Colonic mucosa (tissue), 4 donors: ENCODE data around the gene TNFRSF1B. TPM values are rescaled to one million over a fixed set of nuclear protein-coding genes. Genes with fewer than 3 reads are reported as not detected.
A peak's percentile ranks its signal among the peaks of the same experiment; 100 is the strongest.

Experiments
- DNase-seq: peaks from one replicate; pipeline ENCODE4 v3.0.0-alpha.2; 2020
- H3K27ac ChIP-seq: fragments of 200-600 bp; one replicate; pipeline ENCODE4 v1.8.0; 2021
- H3K27me3 ChIP-seq: fragments of 200-600 bp; one replicate; pipeline ENCODE4 v1.8.0; 2021
- H3K36me3 ChIP-seq: fragments of 200-600 bp; one replicate; pipeline ENCODE4 v1.8.0; 2021
- H3K4me1 ChIP-seq: fragments of 200-600 bp; one replicate; pipeline ENCODE4 v1.8.0; 2021; ENCODE audit warnings: mild to moderate bottlenecking
- H3K4me3 ChIP-seq: fragments of 200-600 bp; one replicate; pipeline ENCODE4 v1.8.0; 2021
- H3K9ac ChIP-seq, 2 donors: one replicate each; pipeline ENCODE4 v1.7.0; 2013; ENCODE audit warnings: control low read depth in 2 of 2, low read depth in 2 of 2, low read length in 2 of 2
- H3K9me3 ChIP-seq: fragments of 200-600 bp; one replicate; pipeline ENCODE4 v1.8.0; 2021
- CTCF ChIP-seq: fragments of 200-600 bp; IDR thresholded peaks from one replicate; pipeline ENCODE4 v1.8.0; 2022; ENCODE audit warnings: antibody characterized with exemption, mild to moderate bottlenecking
- intact Hi-C: fragments of 100-400 bp; cut with DNase I; formaldehyde crosslinking; loops from one replicate; pipeline ENCODE4 v1.14.1; 2022
- total RNA-seq, 2 donors: library from RNA; stranded (reverse); fragmentation: NEBNext Ultra II Directional in 1 of 2; extraction: Animal tissue kit (Norgen Biotek cat#: 25700) in 1 of 2; gene quantifications; one replicate each; pipeline ENCODE4 v1.2.1, GENCODE V29; 2021
- donor health status: healthy.
- donor health status: DM: no; HTN: no; CAD: no.
- donor health status: DM: no; HTN: no; CAD: no.

Gene TNFRSF1B
- total RNA-seq, 2 donors from 2014 or later, result 27.2 to 28.1 TPM

- Histone ChIP-seq H3K9me3 (no peaks in the 10 kb centered on the region), H3K9ac (peak overlapping the region; percentile 4 to 15), H3K27ac (peak overlapping the region; percentile 82), H3K4me1 (peaks cover 7% of the 10 kb centered on the region), H3K4me3 (no peak overlapping the region), H3K27me3 (no peaks in the 10 kb centered on the region), H3K36me3 (no peaks in the 10 kb centered on the region)
- DNase-seq, result peak; percentile 61
- intact Hi-C loops, result no loop called here
- no peak for TF ChIP-seq CTCF
These were observed 17.4 kb downstream of the TNFRSF1B start for GRCh38 chr1:12184008-12184681.

- peaks cover 7% of the 10 kb centered on the region for H3K4me1 ChIP-seq
- H3K9me3 ChIP-seq, result no peaks in the 10 kb centered on the region
- H3K9ac ChIP-seq, result peak overlapping the region in 1 of 2 donors; percentile 8
- H3K27ac ChIP-seq, result peak overlapping the region; percentile 82
- no peaks in the 10 kb centered on the region for H3K27me3 ChIP-seq
- no peak for DNase-seq
- intact Hi-C loops, result no loop called here
- H3K36me3 ChIP-seq, result no peaks in the 10 kb centered on the region
- no peak overlapping the region for H3K4me3 ChIP-seq
- no peak for TF ChIP-seq CTCF
These were observed 18.5 kb downstream of the TNFRSF1B start for GRCh38 chr1:12185036-12185917.

GRCh38 chr1:12185918-12186678 is 19.3 kb downstream of the TNFRSF1B start:
- no peak overlapping the region for H3K9ac ChIP-seq
- H3K9me3 ChIP-seq, result no peaks in the 10 kb centered on the region
- H3K4me1 ChIP-seq, result peaks cover 7% of the 10 kb centered on the region
- peak overlapping the region; percentile 82 for H3K27ac ChIP-seq
- no peak for TF ChIP-seq CTCF
- no peaks in the 10 kb centered on the region for H3K36me3 ChIP-seq
- intact Hi-C loops, result no loop called here
- H3K27me3 ChIP-seq, result no peaks in the 10 kb centered on the region
- no peak for DNase-seq
- no peak overlapping the region for H3K4me3 ChIP-seq

- TF ChIP-seq CTCF, result no peak
- H3K27me3 ChIP-seq, result no peaks in the 10 kb centered on the region
- peaks cover 7% of the 10 kb centered on the region for H3K4me1 ChIP-seq
- H3K36me3 ChIP-seq, result no peaks in the 10 kb centered on the region
- intact Hi-C loops, result no loop called here
- no peak overlapping the region for H3K9ac ChIP-seq
- no peak overlapping the region for H3K4me3 ChIP-seq
- no peak for DNase-seq
- no peaks in the 10 kb centered on the region for H3K9me3 ChIP-seq
- no peak overlapping the region for H3K27ac ChIP-seq
These were observed 19.8 kb downstream of the TNFRSF1B start for GRCh38 chr1:12186679-12186985.

- Histone ChIP-seq H3K36me3 (no peaks in the 10 kb centered on the region), H3K4me3 (no peak overlapping the region), H3K9me3 (no peaks in the 10 kb centered on the region), H3K27ac (no peak overlapping the region), H3K4me1 (peaks cover 7% of the 10 kb centered on the region), H3K9ac (no peak overlapping the region), H3K27me3 (no peaks in the 10 kb centered on the region)
- intact Hi-C loops, result no loop called here
- TF ChIP-seq CTCF, result no peak
- DNase-seq, result no peak
These were observed 21.3 kb downstream of the TNFRSF1B start for GRCh38 chr1:12188115-12188514.
